IMR-90 (cell line): ENCODE measurements around the gene PSME3.

ENCODE experiments used
- CEBPB ChIP-seq: IDR thresholded peaks from 2 replicates; pipeline ENCODE4 v1.6.1; 2012; ENCODE audit warnings: low read depth, low read length, improper control_type of control experiment
- NFE2L2 ChIP-seq: fragments of 150-350 bp; IDR thresholded peaks from 2 replicates; pipeline ENCODE4 v1.6.1; 2016; ENCODE audit warnings: low read depth, mild to moderate bottlenecking, low read length
- POLR2A ChIP-seq: IDR thresholded peaks from 2 replicates; pipeline ENCODE4 v1.6.1; 2012; ENCODE audit warnings: mild to moderate bottlenecking, low read depth, low read length
- SMC3 ChIP-seq: fragments of 150-350 bp; IDR thresholded peaks from 2 replicates; pipeline ENCODE4 v1.6.1; 2016; ENCODE audit warnings: low read depth, mild to moderate bottlenecking, antibody characterized with exemption, low read length, moderate library complexity
- TF ChIP-seq, protein P1 (sequence below): conservative IDR thresholded peaks from 2 replicates; pipeline ENCODE4 v1.5.1; 2012; ENCODE audit warnings: mild to moderate bottlenecking, low read depth, low read length, improper control_type of control experiment
- TF ChIP-seq, protein P2 (sequence below): fragments of 150-350 bp; IDR thresholded peaks from 2 replicates; pipeline ENCODE4 v1.6.1; 2017; ENCODE audit warnings: mild to moderate bottlenecking, antibody characterized with exemption, low read length, low read depth

DNA sequence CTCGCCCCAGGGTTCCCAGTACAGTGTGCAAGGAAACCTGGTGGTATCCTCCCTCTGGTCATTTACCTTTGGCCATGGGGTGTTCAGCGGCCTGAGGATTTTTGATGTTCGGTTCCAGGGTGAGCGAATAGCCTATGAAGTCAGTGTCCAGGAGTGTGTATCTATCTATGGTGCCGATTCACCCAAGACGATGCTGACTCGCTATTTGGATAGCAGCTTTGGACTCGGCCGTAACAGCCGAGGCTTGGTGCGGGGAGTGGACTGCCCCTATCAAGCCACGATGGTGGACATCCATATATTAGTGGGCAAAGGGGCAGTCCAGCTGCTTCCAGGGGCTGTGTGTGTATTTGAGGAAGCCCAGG lies 12.3 kb downstream of the PSME3 start:
- TF ChIP-seq, protein P1, sequence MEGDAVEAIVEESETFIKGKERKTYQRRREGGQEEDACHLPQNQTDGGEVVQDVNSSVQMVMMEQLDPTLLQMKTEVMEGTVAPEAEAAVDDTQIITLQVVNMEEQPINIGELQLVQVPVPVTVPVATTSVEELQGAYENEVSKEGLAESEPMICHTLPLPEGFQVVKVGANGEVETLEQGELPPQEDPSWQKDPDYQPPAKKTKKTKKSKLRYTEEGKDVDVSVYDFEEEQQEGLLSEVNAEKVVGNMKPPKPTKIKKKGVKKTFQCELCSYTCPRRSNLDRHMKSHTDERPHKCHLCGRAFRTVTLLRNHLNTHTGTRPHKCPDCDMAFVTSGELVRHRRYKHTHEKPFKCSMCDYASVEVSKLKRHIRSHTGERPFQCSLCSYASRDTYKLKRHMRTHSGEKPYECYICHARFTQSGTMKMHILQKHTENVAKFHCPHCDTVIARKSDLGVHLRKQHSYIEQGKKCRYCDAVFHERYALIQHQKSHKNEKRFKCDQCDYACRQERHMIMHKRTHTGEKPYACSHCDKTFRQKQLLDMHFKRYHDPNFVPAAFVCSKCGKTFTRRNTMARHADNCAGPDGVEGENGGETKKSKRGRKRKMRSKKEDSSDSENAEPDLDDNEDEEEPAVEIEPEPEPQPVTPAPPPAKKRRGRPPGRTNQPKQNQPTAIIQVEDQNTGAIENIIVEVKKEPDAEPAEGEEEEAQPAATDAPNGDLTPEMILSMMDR: no peak
- TF ChIP-seq POLR2A (no peak), SMC3 (no peak), NFE2L2 (no peak), CEBPB (no peak)
- TF ChIP-seq, protein P2, sequence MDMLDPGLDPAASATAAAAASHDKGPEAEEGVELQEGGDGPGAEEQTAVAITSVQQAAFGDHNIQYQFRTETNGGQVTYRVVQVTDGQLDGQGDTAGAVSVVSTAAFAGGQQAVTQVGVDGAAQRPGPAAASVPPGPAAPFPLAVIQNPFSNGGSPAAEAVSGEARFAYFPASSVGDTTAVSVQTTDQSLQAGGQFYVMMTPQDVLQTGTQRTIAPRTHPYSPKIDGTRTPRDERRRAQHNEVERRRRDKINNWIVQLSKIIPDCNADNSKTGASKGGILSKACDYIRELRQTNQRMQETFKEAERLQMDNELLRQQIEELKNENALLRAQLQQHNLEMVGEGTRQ: no peak
